Cardiac muscle cell (in vitro differentiated cells and primary cell): ENCODE measurements around the gene CACNA1E. TPM values are rescaled to one million over a fixed set of nuclear protein-coding genes. Genes with fewer than 3 reads are reported as not detected.

Source experiments
- DNase-seq, 2 donors: peaks; one replicate each; pipeline versions ENCODE4 v3.0.0 to v3.0.0-alpha.2; 2010 to 2017; ENCODE audit warnings: low read depth in 1 of 2, low spot score in 1 of 2
- H3K27ac ChIP-seq: fragments of 200-600 bp; sonication (generic); 2 replicates; pipeline ENCODE4 v1.5.1; 2016
- H3K27me3 ChIP-seq: fragments of 200-600 bp; sonication (generic); 2 replicates; pipeline ENCODE4 v1.6.0; 2016; ENCODE audit warnings: control low read depth
- H3K36me3 ChIP-seq: fragments of 200-600 bp; sonication (generic); 2 replicates; pipeline ENCODE4 v1.5.1; 2016; ENCODE audit warnings: control low read depth
- H3K4me1 ChIP-seq: fragments of 200-600 bp; sonication (generic); 2 replicates; pipeline ENCODE4 v1.8.1; 2017; ENCODE audit warnings: low read depth, mild to moderate bottlenecking, mixed run types
- H3K4me3 ChIP-seq: fragments of 200-600 bp; sonication (generic); 2 replicates; pipeline ENCODE4 v1.5.1; 2016; ENCODE audit warnings: mild to moderate bottlenecking
- H3K9me3 ChIP-seq: fragments of 200-600 bp; sonication (generic); 2 replicates; pipeline ENCODE4 v1.5.1; 2017; ENCODE audit warnings: low read depth, mild to moderate bottlenecking, control low read depth
- CTCF ChIP-seq: IDR thresholded peaks from 2 replicates; pipeline ENCODE4 v1.5.1; 2012; ENCODE audit warnings: low read depth, mild to moderate bottlenecking, low read length
- polyA plus RNA-seq: library from polyadenylated mRNA; unstranded; fragments of >200 nt; fragmentation: Nextera tagmentation; extraction: Ambion mirVana; gene quantifications from 2 replicates; pipeline ENCODE4 v1.2.1, GENCODE V29; 2016
- total RNA-seq: library from RNA; depleted of rRNA; stranded (reverse); fragments of >200 nt; gene quantifications from 2 replicates; pipeline ENCODE4 v1.2.3, GENCODE V29; 2016

The CACNA1E gene
- total and polyA plus RNA-seq, 2 experiments from 2014 or later, result 0.36 TPM; not detected in 1

- H3K4me1 ChIP-seq, result no peaks in the 10 kb centered on the region
- H3K27ac ChIP-seq, result no peak overlapping the region
- TF ChIP-seq CTCF, result no peak
- no peak for DNase-seq
- no peak overlapping the region for H3K4me3 ChIP-seq
- peaks cover 7% of the 10 kb centered on the region for H3K27me3 ChIP-seq
- H3K9me3 ChIP-seq, result no peaks in the 10 kb centered on the region
- H3K36me3 ChIP-seq, result no peaks in the 10 kb centered on the region
Observed at GRCh38 chr1:181685211-181685610, 201.9 kb downstream of the CACNA1E start.

GRCh38 chr1:181701891-181702290 lies 218.6 kb downstream of the CACNA1E start:
- no peaks in the 10 kb centered on the region for H3K9me3 ChIP-seq
- no peaks in the 10 kb centered on the region for H3K27me3 ChIP-seq
- TF ChIP-seq CTCF, result no peak
- no peaks in the 10 kb centered on the region for H3K36me3 ChIP-seq
- no peak for DNase-seq
- H3K27ac ChIP-seq, result no peak overlapping the region
- no peaks in the 10 kb centered on the region for H3K4me1 ChIP-seq
- H3K4me3 ChIP-seq, result no peak overlapping the region

GRCh38 chr1:181704546-181704945 lies 221.2 kb downstream of the CACNA1E start:
- no peak for DNase-seq
- Histone ChIP-seq H3K27me3 (no peaks in the 10 kb centered on the region), H3K27ac (no peak overlapping the region), H3K9me3 (no peaks in the 10 kb centered on the region), H3K36me3 (no peaks in the 10 kb centered on the region), H3K4me3 (no peak overlapping the region), H3K4me1 (no peaks in the 10 kb centered on the region)
- no peak for TF ChIP-seq CTCF

GRCh38 chr1:181711820-181712219 lies 228.5 kb downstream of the CACNA1E start:
- Histone ChIP-seq H3K36me3 (no peaks in the 10 kb centered on the region), H3K9me3 (no peaks in the 10 kb centered on the region), H3K27me3 (no peaks in the 10 kb centered on the region), H3K27ac (no peak overlapping the region), H3K4me3 (no peak overlapping the region), H3K4me1 (no peaks in the 10 kb centered on the region)
- no peak for TF ChIP-seq CTCF
- no peak for DNase-seq

GRCh38 chr1:181712711-181713110 lies 229.4 kb downstream of the CACNA1E start:
- DNase-seq, result no peak
- H3K27me3 ChIP-seq, result no peaks in the 10 kb centered on the region
- H3K4me3 ChIP-seq, result no peak overlapping the region
- no peak for TF ChIP-seq CTCF
- no peaks in the 10 kb centered on the region for H3K36me3 ChIP-seq
- H3K27ac ChIP-seq, result no peak overlapping the region
- H3K9me3 ChIP-seq, result no peaks in the 10 kb centered on the region
- peaks cover 3% of the 10 kb centered on the region for H3K4me1 ChIP-seq

GRCh38 chr1:181714428-181714827 lies 231.1 kb downstream of the CACNA1E start:
- H3K27me3 ChIP-seq, result no peaks in the 10 kb centered on the region
- peaks cover 6% of the 10 kb centered on the region for H3K4me1 ChIP-seq
- no peak overlapping the region for H3K4me3 ChIP-seq
- H3K27ac ChIP-seq, result no peak overlapping the region
- no peak for DNase-seq
- no peak for TF ChIP-seq CTCF
- H3K36me3 ChIP-seq, result no peaks in the 10 kb centered on the region
- H3K9me3 ChIP-seq, result no peaks in the 10 kb centered on the region
